Breast epithelium (tissue), 3 donors: ENCODE results near the gene PARP9.

Source experiments
- POLR2A ChIP-seq: fragments of 450-650 bp; IDR thresholded peaks from one replicate; pipeline ENCODE4 v1.6.1; 2016; ENCODE audit warnings: antibody characterized with exemption, mild to moderate bottlenecking, moderate library complexity
- POLR2AphosphoS5 ChIP-seq, 3 donors: sonication (generic); formaldehyde crosslinking; IDR thresholded peaks; one replicate each; pipeline ENCODE4 v1.6.1; 2017; ENCODE audit warnings: antibody characterized with exemption in 3 of 3
- TF ChIP-seq, protein P1 (sequence below), 3 donors: fragments of 450-650 bp; IDR thresholded peaks; one replicate each; pipeline ENCODE4 v1.5.1; 2016 to 2017; ENCODE audit warnings: antibody characterized with exemption in 3 of 3, mild to moderate bottlenecking in 3 of 3, moderate library complexity in 3 of 3

DNA sequence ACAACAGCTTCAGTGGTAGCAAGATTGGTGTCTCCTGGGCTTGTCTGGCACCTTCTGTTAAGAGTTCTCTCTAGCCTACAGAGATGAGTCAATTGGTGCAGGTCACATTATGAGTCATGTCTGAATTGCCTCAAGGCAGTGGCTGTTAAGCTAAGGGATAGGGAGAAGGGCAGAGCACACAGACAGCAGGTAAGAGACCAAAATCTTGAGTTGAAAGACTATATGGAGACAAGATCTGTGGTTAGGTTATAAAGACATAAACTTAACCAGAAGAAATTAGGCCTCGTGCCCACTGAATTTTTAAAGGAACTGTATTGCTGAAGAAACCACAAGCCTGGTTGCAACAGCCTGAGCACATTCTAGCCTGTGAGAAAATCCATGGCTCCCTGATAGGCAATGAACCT lies 30.2 kb downstream of the PARP9 start:
- TF ChIP-seq, protein P1, sequence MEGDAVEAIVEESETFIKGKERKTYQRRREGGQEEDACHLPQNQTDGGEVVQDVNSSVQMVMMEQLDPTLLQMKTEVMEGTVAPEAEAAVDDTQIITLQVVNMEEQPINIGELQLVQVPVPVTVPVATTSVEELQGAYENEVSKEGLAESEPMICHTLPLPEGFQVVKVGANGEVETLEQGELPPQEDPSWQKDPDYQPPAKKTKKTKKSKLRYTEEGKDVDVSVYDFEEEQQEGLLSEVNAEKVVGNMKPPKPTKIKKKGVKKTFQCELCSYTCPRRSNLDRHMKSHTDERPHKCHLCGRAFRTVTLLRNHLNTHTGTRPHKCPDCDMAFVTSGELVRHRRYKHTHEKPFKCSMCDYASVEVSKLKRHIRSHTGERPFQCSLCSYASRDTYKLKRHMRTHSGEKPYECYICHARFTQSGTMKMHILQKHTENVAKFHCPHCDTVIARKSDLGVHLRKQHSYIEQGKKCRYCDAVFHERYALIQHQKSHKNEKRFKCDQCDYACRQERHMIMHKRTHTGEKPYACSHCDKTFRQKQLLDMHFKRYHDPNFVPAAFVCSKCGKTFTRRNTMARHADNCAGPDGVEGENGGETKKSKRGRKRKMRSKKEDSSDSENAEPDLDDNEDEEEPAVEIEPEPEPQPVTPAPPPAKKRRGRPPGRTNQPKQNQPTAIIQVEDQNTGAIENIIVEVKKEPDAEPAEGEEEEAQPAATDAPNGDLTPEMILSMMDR (IDR thresholded peaks at IDR 0.05): no peak
- TF ChIP-seq POLR2AphosphoS5 (IDR thresholded peaks at IDR 0.05) (no peak), POLR2A (no peak)
